ENCODE results near the gene IL4R. TPM values are rescaled to one million over a fixed set of nuclear protein-coding genes. Genes with fewer than 3 reads are reported as not detected.

The IL4R gene
- total RNA-seq, 3 donors from 2014 or later, result 18.7 to 53.4 (median 51.8) TPM

GRCh38 chr16:27350006-27350405 lies 36.2 kb downstream of the IL4R start:
- intact Hi-C loops (cut with DNase I; ENCODE audit: low total_unique reads), result no loop called here
- Histone ChIP-seq H3K4me3 (no peak overlapping the region), H3K9me3 (no peaks in the 10 kb centered on the region), H3K4me1 (no peaks in the 10 kb centered on the region), H3K27me3 (no peaks in the 10 kb centered on the region), H3K36me3 (no peaks in the 10 kb centered on the region), H3K27ac (no peak overlapping the region)
- DNase-seq (ENCODE audit: low spot score in 2 of 2), result no peak
- TF ChIP-seq POLR2A (IDR thresholded peaks at IDR 0.05), result no peak
- no peak for TF ChIP-seq POLR2AphosphoS5 (IDR thresholded peaks at IDR 0.05)
- TF ChIP-seq CTCF (IDR thresholded peaks at IDR 0.05), result no peak

GRCh38 chr16:27351989-27352388 lies 38.2 kb downstream of the IL4R start:
- TF ChIP-seq POLR2AphosphoS5 (IDR thresholded peaks at IDR 0.05), result no peak
- TF ChIP-seq CTCF (IDR thresholded peaks at IDR 0.05), result no peak
- TF ChIP-seq POLR2A (IDR thresholded peaks at IDR 0.05), result no peak
- H3K9me3 ChIP-seq, result no peaks in the 10 kb centered on the region
- H3K27me3 ChIP-seq, result no peaks in the 10 kb centered on the region
- DNase-seq (ENCODE audit: low spot score in 2 of 2), result no peak
- no peaks in the 10 kb centered on the region for H3K36me3 ChIP-seq
- no peak overlapping the region for H3K27ac ChIP-seq
- intact Hi-C loops (cut with DNase I; ENCODE audit: low total_unique reads), result no loop called here
- no peak overlapping the region for H3K4me3 ChIP-seq
- H3K4me1 ChIP-seq, result no peaks in the 10 kb centered on the region

GRCh38 chr16:27353853-27354252 lies 40.1 kb downstream of the IL4R start:
- no peaks in the 10 kb centered on the region for H3K9me3 ChIP-seq
- intact Hi-C loops (cut with DNase I; ENCODE audit: low total_unique reads), result no loop called here

GRCh38 chr16:27355610-27356009 lies 41.8 kb downstream of the IL4R start:
- TF ChIP-seq POLR2AphosphoS5 (IDR thresholded peaks at IDR 0.05) (no peak), CTCF (IDR thresholded peaks at IDR 0.05) (no peak), POLR2A (IDR thresholded peaks at IDR 0.05) (no peak)
- intact Hi-C loops (cut with DNase I; ENCODE audit: low total_unique reads), result no loop called here
- Histone ChIP-seq H3K27ac (no peak overlapping the region), H3K27me3 (no peaks in the 10 kb centered on the region), H3K36me3 (no peaks in the 10 kb centered on the region), H3K4me3 (no peak overlapping the region), H3K9me3 (no peaks in the 10 kb centered on the region), H3K4me1 (no peaks in the 10 kb centered on the region)
- no peak for DNase-seq (ENCODE audit: low spot score in 2 of 2)

More at GRCh38 chr16:27353853-27354252, 40.1 kb downstream of the IL4R start:
- Histone ChIP-seq H3K4me3 (no peak overlapping the region), H3K4me1 (no peaks in the 10 kb centered on the region), H3K27me3 (no peaks in the 10 kb centered on the region), H3K27ac (no peak overlapping the region), H3K36me3 (no peaks in the 10 kb centered on the region)
- TF ChIP-seq POLR2AphosphoS5 (IDR thresholded peaks at IDR 0.05), result no peak
- no peak for TF ChIP-seq CTCF (IDR thresholded peaks at IDR 0.05)
- TF ChIP-seq POLR2A (IDR thresholded peaks at IDR 0.05), result no peak
- no peak for DNase-seq (ENCODE audit: low spot score in 2 of 2)

- Histone ChIP-seq H3K9me3 (no peaks in the 10 kb centered on the region), H3K27me3 (no peaks in the 10 kb centered on the region), H3K36me3 (no peaks in the 10 kb centered on the region), H3K4me3 (no peak overlapping the region), H3K27ac (no peak overlapping the region), H3K4me1 (no peaks in the 10 kb centered on the region)
- TF ChIP-seq POLR2AphosphoS5 (IDR thresholded peaks at IDR 0.05) (no peak), CTCF (IDR thresholded peaks at IDR 0.05) (no peak), POLR2A (IDR thresholded peaks at IDR 0.05) (no peak)
- intact Hi-C loops (cut with DNase I; ENCODE audit: low total_unique reads), result no loop called here
- no peak for DNase-seq (ENCODE audit: low spot score in 2 of 2)
Measured at GRCh38 chr16:27356794-27357193, 43.0 kb downstream of the IL4R start.
